ENCODE measurements around the gene MAP3K14. TPM values are rescaled to one million over a fixed set of nuclear protein-coding genes. Genes with fewer than 3 reads are reported as not detected.

The MAP3K14 gene
- total RNA-seq, 1 experiment from 2014 or later = 3.0 TPM

GRCh38 chr17:45223539-45224528, 93.0 kb downstream of the MAP3K14 start:
- Histone ChIP-seq H3K4me1 (ENCODE audit: insufficient read depth, low read length, poor library complexity, severe bottlenecking) (peaks cover 8% of the 10 kb centered on the region), H3K27ac (ENCODE audit: low read depth, low read length, poor library complexity, severe bottlenecking) (no peak overlapping the region), H3K4me3 (ENCODE audit: low read depth, low read length, poor library complexity, severe bottlenecking) (no peak overlapping the region), H3K27me3 (replicated peaks; ENCODE audit: insufficient read depth, low read depth, low read length, poor library complexity) (peaks cover 4% of the 10 kb centered on the region), H3K36me3 (ENCODE audit: insufficient read depth, low read length, poor library complexity, severe bottlenecking) (no peaks in the 10 kb centered on the region), H3K9me3 (ENCODE audit: low read depth, low read length, poor library complexity, severe bottlenecking) (no peaks in the 10 kb centered on the region)
- CTCF ChIA-PET = no interaction called here
- POLR2A ChIA-PET (ENCODE audit: low non-redundant PET) = no interaction called here
- intact Hi-C loops (cut with micrococcal nuclease; ENCODE audit: unreplicated experiment) = no loop called here
- TF ChIP-seq CTCF (conservative IDR thresholded peaks at IDR 0.05; ENCODE audit: low read depth, low read length) (no peak), EZH2 (IDR thresholded peaks at IDR 0.05; ENCODE audit: borderline replicate concordance, low read depth, low read length, poor library complexity, severe bottlenecking) (no peak)
- no TSS peak for BruUV-seq (replicated peaks)
- no peak for DNase-seq (ENCODE audit: low spot score)

GRCh38 chr17:45222996-45223538, 93.8 kb downstream of the MAP3K14 start:
- intact Hi-C loops (cut with micrococcal nuclease; ENCODE audit: unreplicated experiment) = no loop called here
- CTCF ChIA-PET = no interaction called here
- Histone ChIP-seq H3K4me1 (ENCODE audit: insufficient read depth, low read length, poor library complexity, severe bottlenecking) (peaks cover 6% of the 10 kb centered on the region), H3K27me3 (replicated peaks; ENCODE audit: insufficient read depth, low read depth, low read length, poor library complexity) (peaks cover 4% of the 10 kb centered on the region), H3K27ac (ENCODE audit: low read depth, low read length, poor library complexity, severe bottlenecking) (no peak overlapping the region), H3K36me3 (ENCODE audit: insufficient read depth, low read length, poor library complexity, severe bottlenecking) (no peaks in the 10 kb centered on the region), H3K4me3 (ENCODE audit: low read depth, low read length, poor library complexity, severe bottlenecking) (no peak overlapping the region), H3K9me3 (ENCODE audit: low read depth, low read length, poor library complexity, severe bottlenecking) (no peaks in the 10 kb centered on the region)
- DNase-seq (ENCODE audit: low spot score) = no peak
- no TSS peak for BruUV-seq (replicated peaks)
- TF ChIP-seq CTCF (conservative IDR thresholded peaks at IDR 0.05; ENCODE audit: low read depth, low read length) (no peak), EZH2 (IDR thresholded peaks at IDR 0.05; ENCODE audit: borderline replicate concordance, low read depth, low read length, poor library complexity, severe bottlenecking) (no peak)
- POLR2A ChIA-PET (ENCODE audit: low non-redundant PET) = no interaction called here

GRCh38 chr17:45222289-45222995, 94.4 kb downstream of the MAP3K14 start:
- H3K4me3 ChIP-seq (ENCODE audit: low read depth, low read length, poor library complexity, severe bottlenecking) = peak overlapping the region; percentile 47
- intact Hi-C loops (cut with micrococcal nuclease; ENCODE audit: unreplicated experiment) = no loop called here
- no peaks in the 10 kb centered on the region for H3K9me3 ChIP-seq (ENCODE audit: low read depth, low read length, poor library complexity, severe bottlenecking)
- H3K36me3 ChIP-seq (ENCODE audit: insufficient read depth, low read length, poor library complexity, severe bottlenecking) = no peaks in the 10 kb centered on the region
- no peak overlapping the region for H3K27ac ChIP-seq (ENCODE audit: low read depth, low read length, poor library complexity, severe bottlenecking)
- no peak for TF ChIP-seq CTCF (conservative IDR thresholded peaks at IDR 0.05; ENCODE audit: low read depth, low read length)
- no peak for TF ChIP-seq EZH2 (IDR thresholded peaks at IDR 0.05; ENCODE audit: borderline replicate concordance, low read depth, low read length, poor library complexity, severe bottlenecking)
- peaks cover 4% of the 10 kb centered on the region for H3K4me1 ChIP-seq (ENCODE audit: insufficient read depth, low read length, poor library complexity, severe bottlenecking)
- DNase-seq (ENCODE audit: low spot score) = no peak
- CTCF ChIA-PET = no interaction called here
- BruUV-seq (replicated peaks) = no TSS peak
- POLR2A ChIA-PET (ENCODE audit: low non-redundant PET) = no interaction called here
- H3K27me3 ChIP-seq (replicated peaks; ENCODE audit: insufficient read depth, low read depth, low read length, poor library complexity) = peaks cover 4% of the 10 kb centered on the region

Data from A673 (cell line).